GM19043 (cell line): Measurements from ENCODE around the gene RAP1GAP.

Source experiments
- ATAC-seq: cut with Tn5 transposase; IDR thresholded peaks from one replicate; pipeline ENCODE4 v1.9.1; 2021; ENCODE audit warnings: low read depth; ENCODE audit not compliant: unreplicated experiment

RAP1GAP gene

GRCh38 chr1:21596628-21597027, 72.5 kb downstream of the RAP1GAP start:
- no peak for ATAC-seq

DNA sequence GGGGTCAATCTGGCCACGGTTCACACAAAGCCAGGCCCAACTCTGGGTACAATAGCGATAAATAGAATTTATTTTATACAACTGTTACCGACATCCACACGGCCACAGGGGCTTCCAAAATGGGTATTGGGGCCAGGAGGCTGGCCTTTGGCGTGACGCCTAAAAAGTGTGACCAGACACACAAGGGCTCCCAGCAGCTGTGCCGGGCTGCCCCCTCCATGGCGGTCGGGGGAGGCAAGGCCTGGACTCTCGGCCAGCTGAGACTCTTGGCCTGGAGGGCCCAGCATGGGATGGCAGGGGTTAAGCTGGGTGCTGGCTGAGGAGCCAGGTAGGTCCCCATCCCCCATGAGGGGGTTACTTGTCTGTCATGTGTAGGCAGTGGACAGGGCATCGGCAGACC, 73.0 kb downstream of the RAP1GAP start:
- ATAC-seq, result no peak

GRCh38 chr1:21594935-21595897, 73.9 kb downstream of the RAP1GAP start:
- ATAC-seq, result no peak

GRCh38 chr1:21594501-21594900, 74.7 kb downstream of the RAP1GAP start:
- no peak for ATAC-seq

- ATAC-seq, result no peak
Measured at GRCh38 chr1:21593231-21593630, 75.9 kb downstream of the RAP1GAP start.

DNA sequence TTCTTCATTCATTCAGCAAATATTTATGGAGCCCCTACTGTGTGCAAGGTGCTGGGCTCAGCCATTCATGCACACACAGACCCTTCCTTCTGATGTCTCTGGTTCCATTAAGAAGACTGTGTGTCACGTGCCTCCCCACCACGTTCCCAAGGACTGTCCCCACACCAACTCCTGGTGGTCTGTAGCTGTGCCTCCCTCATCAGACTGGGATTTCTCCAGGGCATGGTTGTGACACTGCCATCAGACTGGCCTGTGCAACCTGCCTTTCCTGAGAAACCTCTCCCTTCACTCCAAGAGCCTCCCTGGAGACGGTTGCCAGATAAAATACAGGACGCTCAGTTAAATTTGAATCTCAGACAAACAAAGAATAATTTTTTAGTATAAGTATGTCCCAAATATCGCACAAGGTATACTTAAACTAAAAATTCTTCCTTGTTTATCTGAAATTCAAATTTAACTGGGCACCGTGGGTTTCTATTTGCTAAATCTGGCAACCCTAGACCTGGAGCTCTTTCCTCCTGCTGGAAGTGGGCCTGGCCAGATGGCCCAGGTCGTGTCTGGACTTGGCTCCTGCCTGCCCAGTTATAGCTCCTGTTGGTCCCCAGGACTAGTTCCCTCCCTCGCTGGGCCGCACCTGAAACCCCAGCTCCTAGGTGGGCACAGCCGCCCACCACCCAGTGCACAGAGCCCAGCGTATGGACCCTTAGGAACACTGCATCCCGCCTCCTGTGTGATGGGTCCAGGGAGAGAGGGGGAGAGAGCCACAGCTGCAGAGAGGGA, 76.9 kb downstream of the RAP1GAP start:
- no peak for ATAC-seq

GRCh38 chr1:21590934-21591333, 78.2 kb downstream of the RAP1GAP start:
- ATAC-seq, result no peak

DNA sequence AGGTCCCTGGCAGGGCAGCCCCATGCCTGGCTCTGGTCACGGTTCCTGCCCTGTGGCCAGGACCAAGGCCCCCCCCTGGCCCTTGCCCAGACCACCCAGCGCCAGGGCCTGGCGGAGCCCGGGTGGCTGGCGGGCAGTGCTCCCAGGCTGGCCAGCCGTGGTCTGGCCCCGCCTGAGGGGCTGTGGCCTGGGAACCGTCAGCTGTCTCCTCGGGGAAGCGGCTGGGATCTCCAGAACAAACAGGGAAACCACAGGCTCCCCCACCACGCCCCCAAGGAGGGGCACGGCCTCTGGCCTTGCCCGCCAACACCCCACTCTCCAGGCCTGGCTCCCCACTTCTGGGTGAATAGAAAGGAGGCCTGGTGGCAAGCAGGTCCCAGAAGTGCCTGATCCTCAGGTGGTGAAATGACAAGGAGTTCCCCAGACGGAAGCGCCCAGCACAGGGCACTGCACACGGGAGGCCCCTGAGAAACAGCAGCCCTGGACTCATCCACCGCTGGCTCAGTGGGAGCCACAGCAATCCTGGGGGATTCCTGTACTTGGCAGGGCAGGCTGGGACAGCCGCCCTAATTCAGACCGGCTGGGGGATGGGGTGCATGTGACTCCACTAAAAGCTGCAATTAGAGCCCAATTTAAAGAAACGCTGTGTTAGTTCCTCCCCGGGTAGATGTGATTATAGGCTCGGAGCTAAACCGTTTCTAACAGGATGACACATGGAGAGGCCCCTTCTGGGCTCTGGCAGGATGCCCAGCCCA, 78.9 kb downstream of the RAP1GAP start:
- ATAC-seq, result no peak

- ATAC-seq, result no peak
Measured at GRCh38 chr1:21589618-21590017, 79.5 kb downstream of the RAP1GAP start.

- no peak for ATAC-seq
Measured at GRCh38 chr1:21587602-21587953, 81.6 kb downstream of the RAP1GAP start.

DNA sequence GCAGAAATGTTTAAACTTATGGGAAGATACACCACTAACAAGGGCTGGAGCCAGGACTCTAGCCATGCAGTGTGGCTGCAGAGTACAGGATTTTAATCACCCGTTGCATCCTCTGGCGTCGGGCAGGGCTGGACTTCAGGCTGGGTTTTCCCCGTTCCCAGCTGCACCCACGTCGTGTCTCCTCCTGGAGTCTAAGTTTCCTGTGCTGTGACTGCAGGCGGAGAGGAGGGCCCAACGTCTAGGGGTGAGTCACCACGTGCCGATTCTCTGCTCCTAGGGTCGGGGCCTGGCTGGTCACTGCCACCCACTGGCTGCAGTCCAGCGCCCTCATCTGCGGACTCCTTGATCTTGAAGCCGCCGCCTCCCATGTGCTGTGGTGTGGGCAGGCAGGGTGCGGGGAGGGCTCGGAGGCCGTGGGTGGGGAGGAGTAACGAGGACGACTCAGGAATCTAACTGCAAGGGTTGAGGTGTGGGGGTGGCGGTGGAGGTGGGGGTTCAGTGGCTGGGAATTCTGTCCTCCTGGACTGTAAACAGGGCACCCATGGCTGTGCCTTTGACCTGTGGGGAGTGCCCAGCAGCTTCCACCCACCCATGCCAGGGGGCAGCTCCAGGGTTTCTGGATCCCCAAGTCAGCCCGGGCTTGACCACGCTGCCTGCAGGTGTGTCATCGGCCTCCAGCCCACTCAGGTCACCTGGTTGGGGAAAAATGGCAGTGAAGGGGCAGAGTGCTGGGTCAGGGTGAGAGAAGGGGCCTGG, 82.1 kb downstream of the RAP1GAP start:
- ATAC-seq, result no peak

- ATAC-seq, result no peak
Measured at GRCh38 chr1:21586222-21586621, 82.9 kb downstream of the RAP1GAP start.

DNA sequence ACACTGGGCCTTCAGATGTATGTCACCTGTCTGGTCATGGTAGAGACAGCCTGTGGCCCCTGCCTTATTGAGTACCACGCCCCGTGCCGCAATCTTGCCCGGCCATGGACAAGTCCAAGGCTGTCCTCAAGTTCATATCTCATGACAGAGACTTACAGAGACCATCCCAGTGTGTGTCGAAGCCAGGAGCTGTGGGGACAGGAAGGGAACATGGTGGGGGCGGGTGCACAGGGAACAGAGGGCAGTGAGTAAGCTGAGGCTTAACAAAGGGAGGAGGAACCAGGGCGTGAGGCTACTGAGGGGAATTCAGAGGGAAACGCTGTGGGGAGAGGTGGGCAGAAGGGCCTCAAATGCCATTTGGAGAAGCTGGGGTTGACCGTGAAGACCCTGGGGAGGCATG, 84.1 kb downstream of the RAP1GAP start:
- ATAC-seq, result no peak

GRCh38 chr1:21584096-21584495, 85.1 kb downstream of the RAP1GAP start:
- no peak for ATAC-seq

GRCh38 chr1:21579791-21580190, 89.4 kb downstream of the RAP1GAP start:
- ATAC-seq, result no peak

DNA sequence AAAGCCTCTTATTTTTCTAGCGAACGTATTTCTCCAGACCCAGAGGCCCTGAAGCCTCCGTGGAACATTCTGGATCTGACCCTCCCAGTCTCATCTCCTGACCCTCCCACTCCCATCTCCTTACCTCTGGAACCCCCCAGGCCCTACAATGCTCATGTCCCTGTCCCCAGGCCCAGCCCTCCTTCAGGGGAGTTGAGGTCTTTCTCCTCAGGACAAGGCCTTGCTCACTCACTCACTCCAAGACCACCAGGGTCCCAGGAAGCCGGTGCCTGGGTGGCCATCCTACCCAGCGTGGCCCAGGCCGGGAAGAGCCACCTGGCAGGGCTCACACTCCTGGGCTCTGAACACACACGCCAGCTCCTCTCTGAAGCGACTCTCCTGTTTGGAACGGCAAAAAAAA, 91.2 kb downstream of the RAP1GAP start:
- ATAC-seq, result no peak

GRCh38 chr1:21577324-21577723, 91.8 kb downstream of the RAP1GAP start:
- no peak for ATAC-seq

GRCh38 chr1:21576798-21577187, 92.4 kb downstream of the RAP1GAP start:
- ATAC-seq, result no peak

- no peak for ATAC-seq
Measured at GRCh38 chr1:21576031-21576797, 92.9 kb downstream of the RAP1GAP start.
